ENCODE measurements around the gene UTF1. TPM values are rescaled to one million over a fixed set of nuclear protein-coding genes. Genes with fewer than 3 reads are reported as not detected.

Gene UTF1
- total and polyA plus RNA-seq, 9 of the 15 experiments (the other 6 are each of a cell fraction or from before 2014, with no cell fraction given), result 0.35 to 0.46 TPM; not detected in 7

DNA sequence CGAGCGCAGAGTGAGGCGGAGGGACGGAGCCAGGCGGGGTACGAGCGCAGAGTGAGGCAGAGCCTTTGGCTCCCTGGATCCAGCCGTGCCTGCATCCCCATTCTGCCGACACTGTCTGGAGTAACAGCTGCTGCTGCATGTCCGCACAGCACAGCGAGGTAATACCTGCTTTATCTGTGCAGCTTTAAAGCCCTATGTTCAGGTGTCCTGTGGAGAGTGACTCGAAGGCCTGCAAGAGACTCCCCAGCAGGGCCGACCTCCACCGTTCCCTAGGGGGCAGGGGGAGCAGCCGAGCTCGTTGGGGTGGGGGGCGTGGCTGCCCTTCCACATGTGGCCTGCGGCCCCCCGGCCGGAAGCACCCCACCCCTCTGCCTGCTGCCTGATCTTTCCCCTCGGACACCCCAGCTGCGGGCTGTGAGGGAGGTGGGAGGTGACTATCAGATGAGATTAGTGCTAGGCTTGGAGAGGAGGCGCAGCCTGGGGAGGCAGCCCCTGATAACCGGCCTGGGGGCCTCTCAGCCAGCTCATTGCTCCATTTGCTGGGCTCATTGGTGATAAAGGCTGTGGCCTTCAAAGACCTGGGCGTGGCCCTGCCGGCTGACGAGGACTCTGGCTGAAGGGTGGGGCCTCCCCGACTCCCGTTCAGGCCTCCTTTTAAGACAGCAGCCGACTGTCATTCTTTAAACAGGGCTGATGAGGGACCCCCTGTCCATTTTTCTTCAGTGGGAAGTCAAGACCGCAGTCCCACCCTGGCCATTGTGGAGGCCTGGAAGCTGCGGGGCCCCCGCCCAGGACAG, 15.6 kb downstream of the UTF1 start (continued):
- TF ChIP-seq, protein P1, sequence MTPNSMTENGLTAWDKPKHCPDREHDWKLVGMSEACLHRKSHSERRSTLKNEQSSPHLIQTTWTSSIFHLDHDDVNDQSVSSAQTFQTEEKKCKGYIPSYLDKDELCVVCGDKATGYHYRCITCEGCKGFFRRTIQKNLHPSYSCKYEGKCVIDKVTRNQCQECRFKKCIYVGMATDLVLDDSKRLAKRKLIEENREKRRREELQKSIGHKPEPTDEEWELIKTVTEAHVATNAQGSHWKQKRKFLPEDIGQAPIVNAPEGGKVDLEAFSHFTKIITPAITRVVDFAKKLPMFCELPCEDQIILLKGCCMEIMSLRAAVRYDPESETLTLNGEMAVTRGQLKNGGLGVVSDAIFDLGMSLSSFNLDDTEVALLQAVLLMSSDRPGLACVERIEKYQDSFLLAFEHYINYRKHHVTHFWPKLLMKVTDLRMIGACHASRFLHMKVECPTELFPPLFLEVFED (CRISPR knock-in tag; conservative IDR thresholded peaks at IDR 0.05), result no peak
- TF ChIP-seq PML (IDR thresholded peaks at IDR 0.05; ENCODE audit: low read length) (peak; percentile 31; the same call in 1 of the 2 replicates), POLR2G (IDR thresholded peaks at IDR 0.05; ENCODE audit: low read depth, low read length) (peak; percentile 63), RNF2 (IDR thresholded peaks at IDR 0.05) (peak; percentile 90), BHLHE40 (IDR thresholded peaks at IDR 0.05; ENCODE audit: low read length) (peak; percentile 20; the same call in 1 of the 2 replicates), NR2C2 (CRISPR knock-in tag; IDR thresholded peaks at IDR 0.05) (no peak), NR2C2 (tag; IDR thresholded peaks at IDR 0.05) (peak; percentile 48; the same call in 1 of the 2 replicates), RBFOX2 (IDR thresholded peaks at IDR 0.05; ENCODE audit: low read depth, low read length) (peak; percentile 55), YBX1 (IDR thresholded peaks at IDR 0.05) (no peak), CBFA2T2 (conservative IDR thresholded peaks at IDR 0.05) (peak; percentile 88), RCOR1 (IDR thresholded peaks at IDR 0.05; ENCODE audit: borderline replicate concordance in 1 of 2, low read depth in 2 of 2, low read length in 2 of 2) (peak in 1 of 2 experiments; percentile 82; a peak in 2 of 4 replicates), SP1 (CRISPR knock-in tag; IDR thresholded peaks at IDR 0.05) (0 out of 2 replicates have a peak, but pooled peaks have one; percentile 43), ZNF121 (CRISPR knock-in tag; conservative IDR thresholded peaks at IDR 0.05) (no peak), TCF3 (CRISPR knock-in tag; IDR thresholded peaks at IDR 0.05) (peak; percentile 85), POLR2A (conservative IDR thresholded peaks at IDR 0.05) (peak; percentile 54; the same call in 1 of the 2 replicates), DPF2 (IDR thresholded peaks at IDR 0.05) (peak; percentile 88), EP400 (IDR thresholded peaks at IDR 0.05) (0 out of 2 replicates have a peak, but pooled peaks have one; percentile 34), GABPA (tag; conservative IDR thresholded peaks at IDR 0.05; ENCODE audit: low read depth) (peak; percentile 69), U2AF2 (optimal IDR thresholded peaks at IDR 0.05; ENCODE audit: low read depth, low read length) (no peak), NCOR1 (IDR thresholded peaks at IDR 0.05) (peak; percentile 84), ZNF695 (CRISPR knock-in tag; IDR thresholded peaks at IDR 0.05) (no peak), NCOA1 (IDR thresholded peaks at IDR 0.05; ENCODE audit: low read depth) (peak; percentile 69; the same call in 1 of the 2 replicates), ARID1B (IDR thresholded peaks at IDR 0.05) (peak; percentile 90), HNRNPL (IDR thresholded peaks at IDR 0.05; ENCODE audit: low read depth, low read length) (no peak), TEAD1 (CRISPR knock-in tag; IDR thresholded peaks at IDR 0.05) (0 out of 4 replicates have a peak, but pooled peaks of 1 of the 2 experiments have one; percentile 5), CBFA2T3 (IDR thresholded peaks at IDR 0.05) (peak; percentile 93), ATF1 (CRISPR knock-in tag; IDR thresholded peaks at IDR 0.05) (no peak), ATF1 (tag; IDR thresholded peaks at IDR 0.05) (peak; percentile 61), FOXM1 (IDR thresholded peaks at IDR 0.05; ENCODE audit: low read depth) (peak; percentile 48; the same call in 1 of the 2 replicates), FOXM1 (CRISPR knock-in tag; IDR thresholded peaks at IDR 0.05; ENCODE audit: low read depth) (no peak), BCOR (IDR thresholded peaks at IDR 0.05) (peak; percentile 45)
- TF ChIP-seq, protein P2, sequence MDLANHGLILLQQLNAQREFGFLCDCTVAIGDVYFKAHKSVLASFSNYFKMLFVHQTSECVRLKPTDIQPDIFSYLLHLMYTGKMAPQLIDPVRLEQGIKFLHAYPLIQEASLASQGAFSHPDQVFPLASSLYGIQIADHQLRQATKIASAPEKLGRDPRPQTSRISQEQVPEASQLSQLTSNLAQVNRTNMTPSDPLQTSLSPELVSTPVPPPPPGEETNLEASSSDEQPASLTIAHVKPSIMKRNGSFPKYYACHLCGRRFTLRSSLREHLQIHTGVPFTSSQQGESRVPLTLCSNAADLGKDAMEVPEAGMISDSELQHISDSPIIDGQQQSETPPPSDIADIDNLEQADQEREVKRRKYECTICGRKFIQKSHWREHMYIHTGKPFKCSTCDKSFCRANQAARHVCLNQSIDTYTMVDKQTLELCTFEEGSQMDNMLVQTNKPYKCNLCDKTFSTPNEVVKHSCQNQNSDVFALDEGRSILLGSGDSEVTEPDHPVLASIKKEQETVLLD (IDR thresholded peaks at IDR 0.05), result peak; percentile 69

Measured in K562 (cell line).